Right lobe of liver (tissue), 6 donors: ENCODE measurements around the gene EHHADH. TPM values are rescaled to one million over a fixed set of nuclear protein-coding genes. Genes with fewer than 3 reads are reported as not detected.

Experiments used
- ATAC-seq, 4 donors: fragments of 200-7000 bp; cut with Tn5 transposase; one replicate each; pipeline ENCODE4 v1.9.1; 2020; ENCODE audit warnings: mild to moderate bottlenecking in 4 of 4, moderate library complexity in 4 of 4
- DNase-seq, 3 donors: peaks; one replicate each; pipeline ENCODE4 v3.0.0-alpha.2; 2020
- H3K27ac ChIP-seq, 3 donors: fragments of 200-600 bp; one replicate each; pipeline ENCODE4 v1.8.0; 2022
- H3K27me3 ChIP-seq, 2 donors: fragments of 200-600 bp; one replicate each; pipeline ENCODE4 v1.8.0; 2022
- H3K36me3 ChIP-seq, 4 donors: fragments of 200-600 bp; sonication (generic) in 1 of 4; one replicate each; pipeline versions ENCODE4 v1.5.1 to v1.8.0; 2017 to 2022; ENCODE audit warnings: control low read depth in 1 of 4
- H3K4me1 ChIP-seq, 4 donors: fragments of 200-600 bp; sonication (generic) in 1 of 4; one replicate each; pipeline versions ENCODE4 v1.5.1 to v1.8.0; 2017 to 2022; ENCODE audit warnings: control low read depth in 1 of 4
- H3K4me3 ChIP-seq, 3 donors: fragments of 200-600 bp; one replicate each; pipeline ENCODE4 v1.8.0; 2022
- H3K9me3 ChIP-seq, 4 donors: fragments of 200-600 bp; sonication (generic) in 1 of 4; one replicate each; pipeline versions ENCODE4 v1.5.1 to v1.8.0; 2017 to 2022; ENCODE audit warnings: control low read depth in 1 of 4
- POLR2A ChIP-seq: fragments of 450-650 bp; IDR thresholded peaks from one replicate; pipeline ENCODE4 v1.6.1; 2017; ENCODE audit warnings: antibody characterized with exemption, mild to moderate bottlenecking
- WGBS: methylation state at CpG from one replicate; pipeline ENCODE4 v1.1.6; 2018; ENCODE audit warnings: low coverage, low lambda C conversion rate; ENCODE audit not compliant: insufficient coverage; ENCODE audit errors: missing lambda C conversion rate; 5-methylcytosine and 5-hydroxymethylcytosine counted together
- intact Hi-C, 2 donors: fragments of 100-400 bp; cut with DNase I; formaldehyde crosslinking; loops; one replicate each; pipeline versions ENCODE4 v1.11.2 to v1.14.1; 2022
- total RNA-seq, 6 experiments: library from RNA; depleted of rRNA in 2 of 6; stranded (reverse); fragments of >200 nt in 2 of 6; fragmentation: NEBNext Ultra II Directional in 3 of 6; extraction: Animal tissue kit (Norgen Biotek cat#: 25700) in 3 of 6; gene quantifications; one replicate each; pipeline versions ENCODE4 v1.1.0 to v1.2.4, GENCODE V29; 2016 to 2023
- TF ChIP-seq, protein P1 (sequence below), 4 donors: fragments of 200-600 bp in 3 of 4; fragments of 450-650 bp in 1 of 4; IDR thresholded peaks; one replicate each; pipeline versions ENCODE4 v1.5.1 to v1.8.0; 2016 to 2022; ENCODE audit warnings: antibody characterized with exemption in 4 of 4, mild to moderate bottlenecking in 2 of 4
- donor health status: DM: no; HTN: yes; CAD: no.
- donor health status: DM: no; HTN: no; CAD: no.
- donor health status: DM: no; HTN: no; CAD: no.
- donor health status: DM: no; HTN: yes; CAD: no.
- donor health status: DM: no; HTN: yes; CAD: no.

EHHADH gene
- total RNA-seq, 6 experiments from 2014 or later: 138 to 322 (median 216) TPM

DNA sequence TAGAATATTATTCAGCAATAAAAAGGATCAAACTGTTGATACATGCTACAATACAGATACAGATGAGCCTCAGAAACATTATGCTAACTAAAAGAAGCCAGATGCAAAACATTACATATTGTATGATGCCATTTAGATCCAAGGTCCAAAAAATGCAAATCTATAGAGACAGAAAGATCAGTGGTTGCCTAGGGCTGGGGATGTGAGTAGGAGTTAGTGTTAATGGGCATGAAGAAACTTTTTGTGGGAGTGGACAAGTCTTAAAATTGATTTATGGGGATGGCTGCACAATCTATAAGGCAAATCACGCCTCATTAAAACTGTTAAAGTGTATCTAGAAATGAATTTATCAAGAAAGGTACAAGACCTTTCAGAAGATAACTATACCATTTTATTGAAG, 45.0 kb downstream of the EHHADH start:
- Histone ChIP-seq H3K27ac (no peak overlapping the region), H3K36me3 (peaks cover 0 to 30% (median 11%) of the 10 kb centered on the region in 4 donors), H3K27me3 (no peaks in the 10 kb centered on the region), H3K4me1 (no peaks in the 10 kb centered on the region), H3K4me3 (no peak overlapping the region), H3K9me3 (no peaks in the 10 kb centered on the region)
- TF ChIP-seq, protein P1, sequence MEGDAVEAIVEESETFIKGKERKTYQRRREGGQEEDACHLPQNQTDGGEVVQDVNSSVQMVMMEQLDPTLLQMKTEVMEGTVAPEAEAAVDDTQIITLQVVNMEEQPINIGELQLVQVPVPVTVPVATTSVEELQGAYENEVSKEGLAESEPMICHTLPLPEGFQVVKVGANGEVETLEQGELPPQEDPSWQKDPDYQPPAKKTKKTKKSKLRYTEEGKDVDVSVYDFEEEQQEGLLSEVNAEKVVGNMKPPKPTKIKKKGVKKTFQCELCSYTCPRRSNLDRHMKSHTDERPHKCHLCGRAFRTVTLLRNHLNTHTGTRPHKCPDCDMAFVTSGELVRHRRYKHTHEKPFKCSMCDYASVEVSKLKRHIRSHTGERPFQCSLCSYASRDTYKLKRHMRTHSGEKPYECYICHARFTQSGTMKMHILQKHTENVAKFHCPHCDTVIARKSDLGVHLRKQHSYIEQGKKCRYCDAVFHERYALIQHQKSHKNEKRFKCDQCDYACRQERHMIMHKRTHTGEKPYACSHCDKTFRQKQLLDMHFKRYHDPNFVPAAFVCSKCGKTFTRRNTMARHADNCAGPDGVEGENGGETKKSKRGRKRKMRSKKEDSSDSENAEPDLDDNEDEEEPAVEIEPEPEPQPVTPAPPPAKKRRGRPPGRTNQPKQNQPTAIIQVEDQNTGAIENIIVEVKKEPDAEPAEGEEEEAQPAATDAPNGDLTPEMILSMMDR (IDR thresholded peaks at IDR 0.05): no peak
- TF ChIP-seq POLR2A: no peak
- WGBS: 86% methylated on average over 1 of the region's 1 CpG
- intact Hi-C loops: no loop called here
- ATAC-seq: no peak
- no peak for DNase-seq

DNA sequence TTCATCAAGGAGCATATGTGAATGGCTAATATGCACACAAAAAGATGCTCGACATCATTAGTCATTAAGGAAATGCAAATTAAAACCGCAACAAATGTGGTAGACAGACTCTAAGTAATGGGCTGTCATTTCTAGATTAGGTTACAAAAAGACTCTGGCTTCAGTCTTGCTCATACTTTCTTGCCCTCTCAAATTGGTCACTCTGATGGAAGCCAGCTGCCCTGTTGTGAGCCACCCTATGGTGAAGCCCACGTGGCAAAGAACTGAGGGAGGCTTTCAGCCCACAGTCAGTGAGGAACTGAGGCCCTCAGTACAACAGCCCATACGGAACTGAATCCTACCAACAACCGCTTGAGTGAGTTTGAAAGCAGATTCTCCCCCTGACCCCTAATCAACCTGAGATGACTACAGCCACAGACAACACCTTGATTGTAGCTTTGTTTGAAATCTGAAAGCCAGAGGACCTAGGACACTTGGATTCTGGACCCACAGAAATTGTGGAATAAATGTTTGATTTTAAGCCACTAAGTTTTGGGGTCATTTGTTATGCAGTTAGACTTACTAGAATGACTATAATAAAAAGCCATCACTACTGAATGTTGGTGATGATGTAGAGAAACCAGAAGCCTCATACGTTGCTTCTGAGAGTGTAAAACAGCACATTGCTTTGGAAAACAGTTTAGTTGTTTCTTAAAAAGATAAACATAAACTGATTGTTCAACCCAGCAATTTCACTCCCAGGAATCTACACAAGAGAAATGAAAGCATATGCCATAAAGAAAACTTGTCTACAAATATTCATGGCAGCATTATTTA, 45.7 kb downstream of the EHHADH start:
- intact Hi-C loops: no loop called here
- no peaks in the 10 kb centered on the region for H3K4me1 ChIP-seq
- no peak overlapping the region for H3K4me3 ChIP-seq
- DNase-seq (no peak), ATAC-seq (peak in 1 of 4 donors; percentile 22)
- WGBS: 60% methylated on average over 6 of the region's 6 CpGs
- H3K27ac ChIP-seq: no peak overlapping the region
- H3K27me3 ChIP-seq: no peaks in the 10 kb centered on the region
- TF ChIP-seq, protein P1 (IDR thresholded peaks at IDR 0.05): no peak
- TF ChIP-seq POLR2A: no peak
- H3K36me3 ChIP-seq: peaks cover 0 to 30% (median 11%) of the 10 kb centered on the region in 4 donors
- H3K9me3 ChIP-seq: no peaks in the 10 kb centered on the region

DNA sequence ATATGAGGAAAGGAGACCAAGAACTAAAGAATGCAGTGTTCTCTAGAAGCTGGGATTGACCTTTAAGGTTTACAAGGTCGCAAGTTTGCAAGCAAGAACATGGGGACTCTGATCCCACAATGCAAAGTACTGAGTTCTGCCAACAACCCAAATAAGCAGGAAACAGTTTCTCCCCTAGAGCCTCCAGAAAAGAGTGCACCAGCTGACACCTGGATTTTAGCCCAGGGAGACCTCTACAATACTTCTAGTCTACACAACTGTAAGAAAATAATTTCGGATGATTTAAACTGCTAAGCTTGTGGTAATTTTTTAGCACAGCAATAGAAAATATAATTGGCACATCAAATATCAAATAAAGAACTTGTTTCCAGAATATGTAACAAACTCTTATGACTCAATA, 46.4 kb downstream of the EHHADH start:
- WGBS: 58% methylated on average over 2 of the region's 2 CpGs
- ATAC-seq: peak in 2 of 4 donors; percentile 28 to 30

DNA sequence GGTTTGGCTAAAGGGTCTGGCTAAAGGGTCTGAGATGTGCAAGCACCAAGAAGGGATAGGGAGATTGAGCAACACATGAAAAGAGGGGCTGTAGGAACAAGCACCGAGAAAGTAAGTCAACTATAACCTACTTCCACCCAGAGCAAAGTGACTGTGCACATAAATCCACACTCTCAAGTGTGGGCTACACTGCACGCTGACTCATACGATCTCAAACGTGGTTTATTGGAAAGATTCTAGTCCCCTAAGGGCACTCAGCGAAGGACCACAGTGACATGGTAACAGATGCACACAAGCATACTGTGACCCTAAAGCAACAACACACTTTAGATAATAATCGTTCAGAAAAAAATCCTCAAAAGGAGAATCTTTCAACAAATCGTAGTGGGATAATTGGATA, 48.0 kb downstream of the EHHADH start:
- ATAC-seq (no peak), DNase-seq (no peak)
- H3K9me3 ChIP-seq: no peaks in the 10 kb centered on the region
- no peaks in the 10 kb centered on the region for H3K27me3 ChIP-seq
- 76% methylated on average over 7 of the region's 7 CpGs for WGBS
- no peaks in the 10 kb centered on the region for H3K4me1 ChIP-seq
- no peak overlapping the region for H3K27ac ChIP-seq
- intact Hi-C loops: no loop called here
- TF ChIP-seq, protein P1 (IDR thresholded peaks at IDR 0.05): no peak
- no peak for TF ChIP-seq POLR2A
- H3K36me3 ChIP-seq: peaks cover 0 to 41% (median 25%) of the 10 kb centered on the region in 4 donors
- H3K4me3 ChIP-seq: no peak overlapping the region

More for the DNA sequence above, 46.4 kb downstream of the EHHADH start:
- intact Hi-C loops: no loop called here
- DNase-seq: no peak
- no peak for TF ChIP-seq POLR2A
- TF ChIP-seq, protein P1 (IDR thresholded peaks at IDR 0.05): no peak
- Histone ChIP-seq H3K4me1 (no peaks in the 10 kb centered on the region), H3K4me3 (no peak overlapping the region), H3K27me3 (no peaks in the 10 kb centered on the region), H3K9me3 (no peaks in the 10 kb centered on the region), H3K27ac (no peak overlapping the region), H3K36me3 (peaks cover 0 to 35% (median 15%) of the 10 kb centered on the region in 4 donors)
